Neural progenitor cell (in vitro differentiated cells): ENCODE results near the gene PCTP. TPM values are rescaled to one million over a fixed set of nuclear protein-coding genes. Genes with fewer than 3 reads are reported as not detected.

Source experiments
- DNase-seq: peaks from one replicate; pipeline ENCODE4 v3.0.0-alpha.2; 2016; ENCODE audit warnings: low spot score
- H2AFZ ChIP-seq: fragments of 200-600 bp; sonication (generic); replicated peaks from 2 replicates; pipeline ENCODE4 v1.6.1; 2016; ENCODE audit warnings: antibody characterized with exemption
- H3F3A ChIP-seq: fragments of 200-600 bp; sonication (generic); 2 replicates; pipeline ENCODE4 v1.6.1; 2016; ENCODE audit warnings: antibody characterized with exemption, low read depth
- H3K27ac ChIP-seq: fragments of 200-600 bp; sonication (generic); 2 replicates; pipeline ENCODE4 v1.5.1; 2016; ENCODE audit warnings: mild to moderate bottlenecking
- H3K27me3 ChIP-seq: fragments of 200-600 bp; sonication (generic); 2 replicates; pipeline ENCODE4 v1.6.1; 2016; ENCODE audit warnings: mild to moderate bottlenecking, moderate library complexity
- H3K36me3 ChIP-seq: fragments of 200-600 bp; sonication (generic); 2 replicates; pipeline ENCODE4 v1.5.1; 2016
- H3K4me1 ChIP-seq: fragments of 200-600 bp; sonication (generic); 2 replicates; pipeline ENCODE4 v1.6.1; 2016; ENCODE audit warnings: mixed run types
- H3K4me2 ChIP-seq: fragments of 200-600 bp; sonication (generic); 2 replicates; pipeline ENCODE4 v1.6.1; 2016
- H3K4me3 ChIP-seq: fragments of 200-600 bp; sonication (generic); 2 replicates; pipeline ENCODE4 v1.5.1; 2016
- H3K79me2 ChIP-seq: fragments of 200-600 bp; sonication (generic); 2 replicates; pipeline ENCODE4 v1.6.1; 2016; ENCODE audit warnings: low read depth
- H3K9ac ChIP-seq: fragments of 200-600 bp; sonication (generic); 2 replicates; pipeline ENCODE4 v1.6.1; 2016
- H3K9me3 ChIP-seq: fragments of 200-600 bp; sonication (generic); 2 replicates; pipeline ENCODE4 v1.5.1; 2016; ENCODE audit warnings: low read depth
- H4K20me1 ChIP-seq: fragments of 200-600 bp; sonication (generic); 2 replicates; pipeline ENCODE4 v1.6.1; 2016; ENCODE audit warnings: low read depth
- H3K27ac Mint-ChIP-seq: 3 replicates; pipeline ENCODE4 v1.8.0; 2021; ENCODE audit warnings: mixed read lengths
- H3K27me3 Mint-ChIP-seq: 2 replicates; pipeline ENCODE4 v1.8.0; 2022; ENCODE audit warnings: low read depth, mild to moderate bottlenecking, inconsistent platforms, moderate library complexity, mixed read lengths; ENCODE audit not compliant: insufficient read depth
- H3K36me3 Mint-ChIP-seq: 3 replicates; pipeline ENCODE4 v1.8.0; 2021; ENCODE audit warnings: mixed read lengths
- H3K4me1 Mint-ChIP-seq: 3 replicates; pipeline ENCODE4 v1.8.0; 2021; ENCODE audit warnings: mixed read lengths
- H3K4me3 Mint-ChIP-seq: 3 replicates; pipeline ENCODE4 v1.8.0; 2021; ENCODE audit warnings: mild to moderate bottlenecking, moderate library complexity, mixed read lengths
- H3K9me3 Mint-ChIP-seq: 3 replicates; pipeline ENCODE4 v1.8.0; 2020; ENCODE audit warnings: mixed read lengths
- EZH2 ChIP-seq: fragments of 200-600 bp; sonication (generic); IDR thresholded peaks from 2 replicates; pipeline ENCODE4 v1.6.1; 2017; ENCODE audit warnings: antibody characterized with exemption, mild to moderate bottlenecking, moderate library complexity
- EZH2phosphoT487 ChIP-seq: fragments of 200-600 bp; sonication (generic); IDR thresholded peaks from 2 replicates; pipeline ENCODE4 v1.6.1; 2017; ENCODE audit warnings: antibody characterized with exemption
- total RNA-seq: library from RNA; depleted of rRNA; stranded (reverse); fragments of >200 nt; gene quantifications from 2 replicates; pipeline ENCODE4 v1.2.3, GENCODE V29; 2015; ENCODE audit warnings: low replicate concordance
- TF ChIP-seq, protein P1 (sequence below): fragments of 200-600 bp; sonication (generic); IDR thresholded peaks from 2 replicates; pipeline ENCODE4 v1.5.1; 2017; ENCODE audit warnings: antibody characterized with exemption, mild to moderate bottlenecking

Gene PCTP
- total RNA-seq, 1 donor from 2014 or later = 26.5 TPM

DNA sequence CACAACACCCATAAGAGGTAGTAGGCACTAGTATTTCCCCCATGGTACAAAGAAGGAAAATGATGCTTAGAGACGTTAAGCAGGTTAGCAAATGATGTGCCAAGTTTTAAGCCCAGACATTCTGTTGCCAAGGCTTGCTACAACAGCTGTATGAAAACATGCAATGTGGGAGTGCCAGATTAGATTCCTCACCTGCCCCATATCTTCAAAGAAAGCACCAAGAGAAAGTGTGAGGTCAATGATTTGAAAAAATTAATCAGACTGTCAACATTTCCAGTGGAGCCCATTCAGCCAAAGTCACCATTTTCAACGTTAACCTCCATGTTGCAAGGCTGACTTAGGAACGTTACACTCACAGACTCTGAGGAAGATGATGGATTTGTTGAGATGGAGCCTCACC lies 61.5 kb downstream of the PCTP start:
- H2AFZ ChIP-seq = no peak overlapping the region
- H3K4me3 ChIP-seq = no peak overlapping the region
- TF ChIP-seq EZH2 = no peak
- TF ChIP-seq, protein P1, sequence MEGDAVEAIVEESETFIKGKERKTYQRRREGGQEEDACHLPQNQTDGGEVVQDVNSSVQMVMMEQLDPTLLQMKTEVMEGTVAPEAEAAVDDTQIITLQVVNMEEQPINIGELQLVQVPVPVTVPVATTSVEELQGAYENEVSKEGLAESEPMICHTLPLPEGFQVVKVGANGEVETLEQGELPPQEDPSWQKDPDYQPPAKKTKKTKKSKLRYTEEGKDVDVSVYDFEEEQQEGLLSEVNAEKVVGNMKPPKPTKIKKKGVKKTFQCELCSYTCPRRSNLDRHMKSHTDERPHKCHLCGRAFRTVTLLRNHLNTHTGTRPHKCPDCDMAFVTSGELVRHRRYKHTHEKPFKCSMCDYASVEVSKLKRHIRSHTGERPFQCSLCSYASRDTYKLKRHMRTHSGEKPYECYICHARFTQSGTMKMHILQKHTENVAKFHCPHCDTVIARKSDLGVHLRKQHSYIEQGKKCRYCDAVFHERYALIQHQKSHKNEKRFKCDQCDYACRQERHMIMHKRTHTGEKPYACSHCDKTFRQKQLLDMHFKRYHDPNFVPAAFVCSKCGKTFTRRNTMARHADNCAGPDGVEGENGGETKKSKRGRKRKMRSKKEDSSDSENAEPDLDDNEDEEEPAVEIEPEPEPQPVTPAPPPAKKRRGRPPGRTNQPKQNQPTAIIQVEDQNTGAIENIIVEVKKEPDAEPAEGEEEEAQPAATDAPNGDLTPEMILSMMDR = no peak
- no peak for TF ChIP-seq EZH2phosphoT487
- H3K4me2 ChIP-seq = no peak overlapping the region
- H3K9ac ChIP-seq = no peak overlapping the region
- no peaks in the 10 kb centered on the region for H3K9me3 ChIP-seq
- H3K27me3 ChIP-seq = no peaks in the 10 kb centered on the region
- no peaks in the 10 kb centered on the region for H3K4me1 ChIP-seq
- no peak for DNase-seq
- no peaks in the 10 kb centered on the region for H4K20me1 ChIP-seq
- Mint-ChIP-seq H3K4me1 (no peaks in the 10 kb centered on the region), H3K9me3 (no peaks in the 10 kb centered on the region), H3K27me3 (no peaks in the 10 kb centered on the region), H3K4me3 (no peak overlapping the region), H3K36me3 (no peaks in the 10 kb centered on the region), H3K27ac (no peak overlapping the region)
- H3K79me2 ChIP-seq = no peaks in the 10 kb centered on the region
- no peaks in the 10 kb centered on the region for H3K36me3 ChIP-seq
- H3K27ac ChIP-seq = no peak overlapping the region
- no peaks in the 10 kb centered on the region for H3F3A ChIP-seq

DNA sequence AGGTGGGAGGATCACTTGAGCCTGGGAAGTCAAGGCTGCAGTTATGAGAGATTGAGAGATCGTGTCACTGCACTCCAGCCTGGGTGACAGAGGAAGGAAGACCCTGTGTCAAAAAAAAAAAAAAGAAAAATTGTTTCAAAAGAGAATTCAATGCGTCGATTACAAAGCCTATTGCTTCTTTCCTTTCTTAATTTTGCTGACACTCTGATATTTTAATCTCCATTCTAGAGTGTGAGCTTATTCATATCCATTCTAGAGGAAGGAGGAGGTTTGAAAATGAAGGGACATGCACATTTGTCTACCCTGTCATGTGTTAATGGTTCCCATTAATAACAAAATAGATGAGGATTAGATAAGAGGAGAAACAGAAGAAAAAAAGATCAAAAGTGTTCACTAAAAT lies 63.1 kb downstream of the PCTP start:
- Histone ChIP-seq H3K4me1 (no peaks in the 10 kb centered on the region), H2AFZ (no peak overlapping the region), H3K9ac (no peak overlapping the region), H3K36me3 (no peaks in the 10 kb centered on the region), H3K9me3 (no peaks in the 10 kb centered on the region), H4K20me1 (no peaks in the 10 kb centered on the region), H3K4me2 (no peak overlapping the region), H3K27me3 (no peaks in the 10 kb centered on the region), H3K27ac (no peak overlapping the region), H3K79me2 (no peaks in the 10 kb centered on the region), H3K4me3 (no peak overlapping the region), H3F3A (no peaks in the 10 kb centered on the region)
- no peak for DNase-seq
- Mint-ChIP-seq H3K27me3 (peaks cover 3% of the 10 kb centered on the region), H3K4me3 (no peak overlapping the region), H3K36me3 (peaks cover 2% of the 10 kb centered on the region), H3K4me1 (no peaks in the 10 kb centered on the region), H3K9me3 (peaks cover 3% of the 10 kb centered on the region), H3K27ac (no peak overlapping the region)
- TF ChIP-seq EZH2phosphoT487 = no peak

DNA sequence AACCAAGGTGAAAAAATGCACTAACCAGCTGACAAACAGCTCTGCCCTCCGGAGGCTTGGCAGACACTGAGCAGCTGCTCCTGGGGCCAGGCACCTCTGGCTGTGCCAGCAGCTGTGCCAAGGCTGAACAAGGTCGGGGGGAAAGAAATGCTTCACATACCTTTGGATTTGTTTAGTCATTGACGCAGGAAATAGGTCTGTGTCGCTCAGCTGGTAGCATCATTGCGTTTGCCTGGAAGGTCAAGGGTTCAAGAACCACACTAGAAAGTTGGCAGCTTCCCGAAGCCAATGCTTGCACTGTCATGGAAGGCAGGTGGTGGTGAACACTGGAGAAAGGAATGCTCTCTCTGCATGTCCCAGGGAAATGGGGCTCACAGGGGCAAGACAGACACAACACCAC lies 63.5 kb downstream of the PCTP start:
- Histone ChIP-seq H3K9me3 (no peaks in the 10 kb centered on the region), H3K4me3 (no peak overlapping the region), H4K20me1 (no peaks in the 10 kb centered on the region), H3K36me3 (no peaks in the 10 kb centered on the region), H3K4me2 (no peak overlapping the region), H3K79me2 (no peaks in the 10 kb centered on the region), H3K9ac (no peak overlapping the region), H3K27me3 (no peaks in the 10 kb centered on the region), H2AFZ (no peak overlapping the region), H3K27ac (no peak overlapping the region), H3K4me1 (no peaks in the 10 kb centered on the region), H3F3A (no peaks in the 10 kb centered on the region)
- H3K27ac Mint-ChIP-seq = no peak overlapping the region
- H3K36me3 Mint-ChIP-seq = peaks cover 2% of the 10 kb centered on the region
- H3K4me3 Mint-ChIP-seq = no peak overlapping the region
- no peak for DNase-seq
- H3K9me3 Mint-ChIP-seq = peaks cover 3% of the 10 kb centered on the region
- no peaks in the 10 kb centered on the region for H3K4me1 Mint-ChIP-seq
- TF ChIP-seq EZH2phosphoT487 (no peak), EZH2 (no peak)
- TF ChIP-seq, protein P1 = no peak
- H3K27me3 Mint-ChIP-seq = peaks cover 3% of the 10 kb centered on the region

DNA sequence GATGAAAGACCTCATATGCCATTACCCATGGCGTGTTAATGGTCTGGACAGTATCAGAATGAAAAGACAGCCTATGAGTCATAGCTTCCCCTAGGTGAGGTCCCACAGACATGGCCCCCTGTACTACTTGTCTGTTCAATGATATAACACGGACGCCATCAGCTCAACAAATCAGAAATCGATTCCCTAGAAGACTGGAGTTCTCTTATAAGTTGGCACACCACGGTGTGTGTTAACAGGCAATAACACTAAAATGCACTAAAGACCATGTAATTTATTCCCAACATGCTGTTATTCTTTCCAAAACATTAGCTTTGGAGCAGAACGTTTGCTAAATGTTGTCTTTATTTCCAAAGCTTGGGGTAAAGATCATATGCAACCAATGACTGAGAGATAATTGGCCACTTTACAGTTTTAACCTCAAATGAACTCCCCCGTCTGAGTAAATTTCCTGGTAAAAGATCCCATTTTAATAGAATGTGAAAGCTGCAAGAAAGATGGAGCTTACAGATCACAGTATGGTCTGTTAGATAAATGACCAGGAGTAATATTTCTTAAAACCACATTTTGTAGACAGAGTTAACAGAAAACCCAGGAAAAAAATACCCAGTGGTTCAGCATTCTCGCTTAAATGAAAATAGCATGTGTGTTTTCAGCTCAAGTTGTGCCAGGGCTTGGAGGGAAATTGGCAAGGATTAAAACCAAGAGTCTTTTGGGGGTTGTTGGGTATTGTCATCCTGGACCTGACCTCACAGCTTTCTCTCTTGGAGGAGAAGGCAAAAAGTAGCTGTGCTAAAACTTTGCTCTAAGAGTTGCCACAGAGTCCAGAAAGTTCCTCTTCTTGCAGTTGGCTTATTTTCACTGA lies 65.9 kb downstream of the PCTP start:
- no peak for TF ChIP-seq EZH2
- no peak for TF ChIP-seq EZH2phosphoT487
- TF ChIP-seq, protein P1 = no peak
- Histone ChIP-seq H4K20me1 (no peaks in the 10 kb centered on the region), H3F3A (no peaks in the 10 kb centered on the region), H2AFZ (no peak overlapping the region), H3K4me2 (no peak overlapping the region), H3K9me3 (no peaks in the 10 kb centered on the region), H3K27me3 (no peaks in the 10 kb centered on the region), H3K9ac (no peak overlapping the region), H3K79me2 (no peaks in the 10 kb centered on the region), H3K27ac (no peak overlapping the region), H3K4me1 (no peaks in the 10 kb centered on the region), H3K4me3 (no peak overlapping the region), H3K36me3 (no peaks in the 10 kb centered on the region)
- no peak overlapping the region for H3K27ac Mint-ChIP-seq
- peaks cover 2% of the 10 kb centered on the region for H3K36me3 Mint-ChIP-seq
- H3K4me3 Mint-ChIP-seq = no peak overlapping the region
- peaks cover 11% of the 10 kb centered on the region for H3K9me3 Mint-ChIP-seq
- no peaks in the 10 kb centered on the region for H3K4me1 Mint-ChIP-seq
- DNase-seq = no peak
- peaks cover 3% of the 10 kb centered on the region for H3K27me3 Mint-ChIP-seq
